Ascending aorta (tissue), 2 donors: Measurements from ENCODE around the gene SEC22C. TPM values are rescaled to one million over a fixed set of nuclear protein-coding genes. Genes with fewer than 3 reads are reported as not detected.

Source experiments
- DNase-seq, 2 donors: peaks; one replicate each; pipeline ENCODE4 v3.0.0-alpha.2; 2019; ENCODE audit warnings: low spot score in 2 of 2
- H3K27ac ChIP-seq, 2 donors: fragments of 200-600 bp; sonication (generic); one replicate each; pipeline ENCODE4 v1.5.1; 2016 to 2017; ENCODE audit warnings: mild to moderate bottlenecking in 1 of 2
- H3K27me3 ChIP-seq: fragments of 200-600 bp; sonication (generic); one replicate; pipeline ENCODE4 v1.5.1; 2017
- H3K36me3 ChIP-seq, 2 donors: fragments of 200-600 bp; sonication (generic); one replicate each; pipeline ENCODE4 v1.5.1; 2016
- H3K4me1 ChIP-seq, 2 donors: fragments of 200-600 bp; sonication (generic); one replicate each; pipeline ENCODE4 v1.5.1; 2016 to 2017; ENCODE audit warnings: mild to moderate bottlenecking in 1 of 2
- H3K4me3 ChIP-seq, 2 donors: fragments of 200-600 bp; sonication (generic); one replicate each; pipeline ENCODE4 v1.5.1; 2016 to 2017; ENCODE audit warnings: mild to moderate bottlenecking in 1 of 2
- H3K9me3 ChIP-seq, 2 donors: fragments of 200-600 bp; sonication (generic); one replicate each; pipeline ENCODE4 v1.5.1; 2016
- CTCF ChIP-seq, 3 experiments: fragments of 200-600 bp in 2 of 3; fragments of 450-650 bp in 1 of 3; sonication (generic) in 2 of 3; IDR thresholded peaks; one replicate each; pipeline ENCODE4 v1.5.1; 2016 to 2019; ENCODE audit warnings: antibody characterized with exemption in 3 of 3, mild to moderate bottlenecking in 1 of 3, moderate library complexity in 1 of 3
- intact Hi-C: fragments of 100-400 bp; cut with DNase I; formaldehyde crosslinking; loops from one replicate; pipeline ENCODE4 v1.15.1; 2023
- total RNA-seq: library from RNA; depleted of rRNA; stranded (reverse); fragments of >200 nt; gene quantifications from one replicate; pipeline ENCODE4 v1.1.0, GENCODE V29; 2016

The SEC22C gene
- total RNA-seq, 1 donor from 2014 or later, result 28.3 TPM

- Histone ChIP-seq H3K36me3 (peaks cover 5 to 28% of the 10 kb centered on the region in 2 donors), H3K4me1 (peaks cover 0 to 16% of the 10 kb centered on the region in 2 donors), H3K4me3 (no peak overlapping the region), H3K27me3 (no peaks in the 10 kb centered on the region), H3K27ac (no peak overlapping the region), H3K9me3 (no peaks in the 10 kb centered on the region)
- DNase-seq, result no peak
- intact Hi-C loops, result no loop called here
- TF ChIP-seq CTCF (IDR thresholded peaks at IDR 0.05), result no peak
Observed at GRCh38 chr3:42578054-42578453, 3.7 kb downstream of the SEC22C start.

GRCh38 chr3:42575137-42575741, 6.5 kb downstream of the SEC22C start:
- no peak overlapping the region for H3K4me3 ChIP-seq
- TF ChIP-seq CTCF (IDR thresholded peaks at IDR 0.05), result no peak
- H3K27me3 ChIP-seq, result no peaks in the 10 kb centered on the region
- H3K9me3 ChIP-seq, result no peaks in the 10 kb centered on the region
- DNase-seq, result no peak
- intact Hi-C loops, result no loop called here
- H3K27ac ChIP-seq, result no peak overlapping the region
- H3K36me3 ChIP-seq, result peaks cover 5 to 28% of the 10 kb centered on the region in 2 donors
- peaks cover 0 to under 1% of the 10 kb centered on the region in 2 donors for H3K4me1 ChIP-seq

- Histone ChIP-seq H3K4me1 (no peaks in the 10 kb centered on the region), H3K27ac (no peak overlapping the region), H3K4me3 (no peak overlapping the region), H3K36me3 (peaks cover 15 to 37% of the 10 kb centered on the region in 2 donors), H3K9me3 (no peaks in the 10 kb centered on the region), H3K27me3 (no peaks in the 10 kb centered on the region)
- intact Hi-C loops, result no loop called here
- TF ChIP-seq CTCF (IDR thresholded peaks at IDR 0.05), result peak in 1 of 3 experiments; percentile 37
- no peak for DNase-seq
Observed at GRCh38 chr3:42572278-42572677, 9.5 kb downstream of the SEC22C start.

- intact Hi-C loops, result no loop called here
- Histone ChIP-seq H3K9me3 (no peaks in the 10 kb centered on the region), H3K27ac (no peak overlapping the region), H3K27me3 (no peaks in the 10 kb centered on the region), H3K36me3 (peaks cover 25 to 37% of the 10 kb centered on the region in 2 donors), H3K4me3 (no peak overlapping the region), H3K4me1 (no peaks in the 10 kb centered on the region)
- DNase-seq, result no peak
- TF ChIP-seq CTCF (IDR thresholded peaks at IDR 0.05), result no peak
Observed at GRCh38 chr3:42569593-42570142, 12.1 kb downstream of the SEC22C start.

GRCh38 chr3:42562047-42562907, 19.5 kb downstream of the SEC22C start:
- Histone ChIP-seq H3K4me1 (no peaks in the 10 kb centered on the region), H3K27ac (no peak overlapping the region), H3K36me3 (peaks cover 40 to 65% of the 10 kb centered on the region in 2 donors), H3K27me3 (no peaks in the 10 kb centered on the region), H3K9me3 (no peaks in the 10 kb centered on the region), H3K4me3 (no peak overlapping the region)
- intact Hi-C loops, result no loop called here
- no peak for TF ChIP-seq CTCF (IDR thresholded peaks at IDR 0.05)
- no peak for DNase-seq
